Measurements from ENCODE around the gene VDAC2.

Gene VDAC2

DNA sequence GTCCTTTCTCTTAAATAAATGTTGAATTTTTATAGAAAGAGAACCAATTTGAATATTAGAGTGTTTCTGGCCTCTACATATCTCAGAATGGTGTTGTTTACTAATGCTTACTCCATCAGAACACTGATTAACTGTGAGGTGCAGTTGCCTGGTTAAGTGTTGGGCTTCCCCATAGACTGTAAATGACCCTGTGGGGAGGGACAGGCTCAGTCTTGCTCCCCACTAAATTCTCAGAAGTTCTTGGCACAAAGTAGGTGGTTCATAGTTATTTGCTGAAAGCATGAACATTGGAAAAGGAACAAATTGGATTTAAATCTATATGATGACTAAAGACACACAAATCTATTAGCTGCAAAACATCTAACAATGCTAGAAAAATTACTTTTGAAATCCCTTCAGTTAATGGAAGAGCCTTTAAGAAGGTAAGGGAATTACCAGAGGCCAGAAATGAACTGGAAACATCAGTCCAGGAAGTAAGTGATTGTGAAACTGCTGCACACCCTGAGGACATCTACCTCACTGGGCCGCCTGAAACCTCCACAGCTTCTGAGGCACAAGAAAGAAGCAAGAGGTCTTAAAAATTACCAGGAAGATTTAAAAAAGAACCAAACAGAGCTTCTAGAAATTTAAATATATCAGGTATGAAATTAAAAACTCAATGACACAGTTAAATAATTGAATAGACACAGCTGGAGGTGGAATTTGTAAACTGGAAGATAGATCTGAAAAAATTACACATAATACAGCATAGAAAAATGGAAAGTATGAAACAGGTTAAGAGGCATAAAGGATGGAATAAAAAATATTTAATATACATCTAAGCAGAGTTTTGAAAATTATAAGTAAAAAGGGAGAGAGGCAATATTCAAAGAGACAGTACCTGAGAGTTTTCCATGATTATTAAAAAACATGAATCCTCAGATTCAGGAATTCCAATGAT is 43.0 kb downstream of the VDAC2 start:
- no peak for DNase-seq (ENCODE audit: low read depth)

GRCh38 chr10:75254739-75255138 is 44.1 kb downstream of the VDAC2 start:
- no peak for DNase-seq (ENCODE audit: low read depth)

DNA sequence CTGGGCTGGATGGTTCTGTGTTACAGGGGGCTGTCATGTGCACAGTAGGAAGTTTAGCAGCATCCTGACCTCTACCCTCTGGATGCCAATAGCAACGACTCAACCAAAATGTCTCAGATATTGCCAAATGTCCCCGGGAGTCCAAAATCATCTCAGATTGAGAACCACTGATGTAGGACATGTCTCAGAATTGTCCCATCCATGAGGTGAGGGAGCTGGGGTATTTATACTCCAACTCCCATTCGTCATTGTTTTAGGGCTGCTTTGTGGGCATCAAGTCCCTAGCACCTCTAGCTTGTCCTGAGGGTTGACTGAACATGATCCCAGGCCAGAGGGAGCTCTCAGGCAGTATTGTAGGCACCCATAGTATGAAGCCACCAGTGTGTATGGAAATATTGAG is 50.4 kb downstream of the VDAC2 start:
- DNase-seq (ENCODE audit: low read depth) = no peak

GRCh38 chr10:75261813-75262705 is 51.5 kb downstream of the VDAC2 start:
- DNase-seq (ENCODE audit: low read depth) = no peak

GRCh38 chr10:75263806-75264205 is 53.2 kb downstream of the VDAC2 start:
- DNase-seq (ENCODE audit: low read depth) = no peak

DNA sequence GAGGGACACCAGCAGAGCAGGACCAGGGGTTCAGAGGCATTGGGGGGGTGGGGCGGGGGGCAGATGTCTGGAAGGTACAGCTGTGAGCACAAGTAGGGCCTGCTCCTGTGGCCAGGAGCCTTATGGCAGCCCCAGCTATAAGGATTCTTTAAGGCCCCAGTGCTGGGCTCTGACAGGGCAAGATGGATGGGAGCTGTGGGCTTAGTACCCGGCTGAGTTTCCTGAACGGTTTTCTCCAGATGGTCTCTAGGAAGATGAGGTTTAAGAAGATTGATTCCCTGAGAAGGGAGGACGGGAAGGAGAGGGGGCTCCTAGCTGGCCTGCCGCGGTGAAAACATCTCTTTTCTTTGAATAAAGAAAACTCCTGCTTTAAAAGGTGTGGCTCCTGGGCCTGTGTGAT is 55.3 kb downstream of the VDAC2 start:
- DNase-seq (ENCODE audit: low read depth) = no peak

DNA sequence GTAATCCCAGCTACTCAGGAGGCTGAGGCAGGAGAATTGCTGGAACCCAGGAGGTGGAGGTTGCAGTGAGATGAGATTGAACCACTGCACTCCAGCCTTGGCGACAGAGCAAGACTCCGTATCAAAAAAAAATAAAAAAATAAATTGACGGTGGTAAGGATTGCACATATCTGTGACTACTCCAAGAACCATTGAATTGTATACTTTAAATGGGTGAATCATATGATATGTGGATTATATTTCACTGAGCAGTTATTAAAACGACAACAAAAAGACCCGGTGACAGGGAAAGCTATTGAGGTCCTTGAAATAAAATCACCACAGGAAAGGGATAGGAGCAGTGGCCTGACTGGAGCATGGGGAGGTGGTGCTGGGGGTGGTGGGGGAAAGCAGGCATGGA is 56.3 kb downstream of the VDAC2 start:
- DNase-seq (ENCODE audit: low read depth) = no peak

DNA sequence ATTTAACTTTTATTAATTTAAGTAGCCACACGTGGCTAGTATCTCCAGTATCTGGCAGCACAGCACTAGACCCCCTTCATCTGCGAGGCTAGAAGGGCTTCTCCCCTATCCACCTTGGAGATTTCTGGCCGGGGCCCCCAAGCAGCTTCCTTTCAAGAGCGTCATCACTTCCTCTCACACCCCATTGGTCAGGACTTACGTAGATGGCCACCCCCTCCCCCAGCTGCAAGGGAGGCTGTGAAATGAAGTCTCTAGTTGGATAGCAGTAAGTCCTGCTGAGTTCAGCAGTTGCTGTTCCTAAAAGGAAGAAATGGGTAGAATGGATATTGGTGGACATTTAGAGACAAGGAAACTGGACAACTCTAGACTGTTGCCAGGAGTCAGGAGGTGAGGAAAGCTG is 59.0 kb downstream of the VDAC2 start:
- no peak for DNase-seq (ENCODE audit: low read depth)

DNA sequence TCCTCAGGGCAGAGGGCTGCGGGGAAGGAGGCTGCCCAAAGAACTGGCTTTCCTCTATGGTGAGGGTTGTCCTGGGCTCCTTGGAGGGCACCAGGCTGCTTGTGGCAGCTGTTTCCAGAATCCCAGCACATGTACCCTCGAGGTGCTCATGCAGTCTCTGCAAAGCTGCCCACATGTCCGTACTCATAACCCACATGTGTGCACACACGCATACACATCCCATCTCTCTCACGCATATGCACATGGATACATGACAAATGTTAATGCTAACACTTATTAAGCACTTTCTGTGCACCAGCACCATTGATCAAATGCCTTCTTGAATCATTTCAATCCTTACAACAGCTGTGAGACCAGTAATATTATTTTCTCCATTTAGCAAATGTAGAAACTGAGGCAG is 61.5 kb downstream of the VDAC2 start:
- no peak for DNase-seq (ENCODE audit: low read depth)

DNA sequence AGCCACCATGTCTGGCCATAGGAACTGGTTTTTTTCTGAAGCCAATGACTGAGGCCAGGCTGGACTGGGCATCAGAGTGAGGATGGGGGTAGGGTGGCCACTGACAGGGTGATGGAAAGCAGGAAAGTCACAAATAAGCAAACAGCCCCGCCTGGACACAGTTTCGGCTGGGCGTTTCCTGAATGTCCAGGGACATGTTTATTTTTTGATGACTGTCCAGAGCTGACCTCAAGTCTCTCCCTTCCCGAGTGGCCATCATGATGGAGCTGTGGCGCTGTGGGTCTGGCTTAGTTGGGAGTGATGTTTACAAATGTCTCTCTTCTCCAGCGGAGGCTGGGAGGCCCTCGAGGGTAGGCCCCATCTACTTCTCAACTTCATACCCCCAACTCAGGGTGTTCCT is 62.3 kb downstream of the VDAC2 start:
- DNase-seq (ENCODE audit: low read depth) = no peak

DNA sequence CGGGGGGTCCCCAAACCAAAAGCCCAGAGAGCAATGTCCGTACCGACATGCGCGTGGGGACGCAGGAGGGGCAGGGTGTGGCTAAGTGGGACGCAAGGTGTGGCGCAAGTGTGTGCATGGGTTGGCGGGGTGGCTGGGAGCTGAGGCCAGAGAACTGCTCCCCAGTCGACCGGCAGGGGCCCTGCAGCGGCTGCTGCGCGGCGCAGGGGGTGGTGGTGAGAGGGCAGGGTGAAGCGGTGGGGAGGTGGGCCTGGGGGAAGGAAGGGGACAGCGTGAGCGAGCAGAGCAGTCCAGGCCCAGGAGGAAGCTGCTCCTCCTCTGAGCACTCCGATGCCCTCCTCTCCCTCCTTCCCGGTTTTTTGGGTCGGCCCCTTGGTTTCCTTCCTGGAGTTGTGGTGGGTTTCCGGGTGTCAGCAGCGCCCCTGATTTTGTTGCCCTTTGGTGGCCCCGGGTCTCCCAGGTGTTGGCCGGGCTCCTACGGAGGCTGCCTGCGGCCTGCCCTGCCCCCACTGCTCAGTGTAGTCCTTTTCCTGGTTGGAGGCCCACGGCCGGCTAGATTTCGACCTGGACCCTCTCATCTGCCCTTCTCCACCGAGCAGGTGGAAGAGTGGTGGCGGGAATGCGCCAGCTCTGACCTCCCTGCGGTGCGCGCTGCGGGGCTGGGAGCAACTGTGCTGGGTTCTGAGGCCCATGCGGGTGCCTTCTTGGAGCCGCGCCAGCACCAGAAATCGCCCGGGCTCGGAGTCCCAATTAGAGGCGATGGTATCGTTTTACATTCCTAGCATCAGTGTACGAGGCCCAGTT is 65.7 kb downstream of the VDAC2 start:
- DNase-seq (ENCODE audit: low read depth) = no peak

DNA sequence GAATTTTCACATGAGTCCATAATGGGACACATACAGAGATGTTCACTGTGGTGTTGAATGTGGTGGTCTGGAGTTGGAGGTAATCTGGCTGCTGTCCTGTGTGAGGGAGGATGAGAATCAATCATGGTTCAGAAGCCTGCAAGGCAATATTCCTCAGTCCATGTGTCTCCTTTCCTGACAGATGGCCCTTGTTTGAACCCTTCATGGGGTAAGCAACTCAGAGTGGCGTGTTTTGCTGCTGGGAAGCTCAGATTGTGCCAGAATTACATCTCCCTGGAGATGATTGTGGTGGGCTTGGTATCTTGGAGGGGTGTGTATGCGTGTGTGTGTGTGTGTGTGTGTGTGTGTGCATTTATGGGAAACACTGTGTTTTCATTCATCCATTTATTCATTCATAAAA is 69.6 kb downstream of the VDAC2 start:
- no peak for DNase-seq (ENCODE audit: low read depth)
